ENCODE measurements around the gene VMP1.
"Not testable (repeated sequence)": the region's sequence is repeated elsewhere in the genome, so short reads cannot be mapped to it uniquely, and the experiment has no call there.

VMP1 gene

DNA sequence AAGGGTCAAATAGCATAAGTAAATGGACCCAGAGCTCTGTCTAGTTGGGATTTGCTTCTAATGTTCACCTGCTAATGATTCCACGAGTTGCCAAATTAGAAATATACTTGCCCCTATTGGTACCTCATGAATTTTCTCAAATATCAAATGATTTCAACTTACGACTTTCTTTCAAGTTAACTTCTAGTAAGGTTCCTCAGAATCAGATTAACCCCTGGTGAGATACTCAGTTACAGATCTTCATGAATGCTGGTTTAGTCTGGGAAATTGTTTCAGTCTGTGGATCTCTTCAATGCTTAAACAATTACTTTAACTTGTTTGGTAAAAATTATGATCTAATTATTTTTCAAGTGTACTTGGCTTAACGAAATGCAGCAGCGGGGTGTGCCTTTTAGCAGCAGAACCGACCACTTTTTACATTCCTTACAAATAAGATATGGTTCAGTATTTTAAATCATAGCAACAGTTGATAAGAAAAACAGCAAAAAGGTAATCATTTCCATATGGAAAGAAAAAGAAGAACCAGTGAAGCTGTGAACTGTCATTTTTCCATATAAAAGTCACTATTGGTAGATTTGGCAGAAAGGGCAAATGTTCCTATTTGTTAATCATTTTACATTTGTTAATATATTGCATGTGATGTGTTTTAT lies 150.8 kb downstream of the VMP1 start:
- TF ChIP-seq, protein P1, sequence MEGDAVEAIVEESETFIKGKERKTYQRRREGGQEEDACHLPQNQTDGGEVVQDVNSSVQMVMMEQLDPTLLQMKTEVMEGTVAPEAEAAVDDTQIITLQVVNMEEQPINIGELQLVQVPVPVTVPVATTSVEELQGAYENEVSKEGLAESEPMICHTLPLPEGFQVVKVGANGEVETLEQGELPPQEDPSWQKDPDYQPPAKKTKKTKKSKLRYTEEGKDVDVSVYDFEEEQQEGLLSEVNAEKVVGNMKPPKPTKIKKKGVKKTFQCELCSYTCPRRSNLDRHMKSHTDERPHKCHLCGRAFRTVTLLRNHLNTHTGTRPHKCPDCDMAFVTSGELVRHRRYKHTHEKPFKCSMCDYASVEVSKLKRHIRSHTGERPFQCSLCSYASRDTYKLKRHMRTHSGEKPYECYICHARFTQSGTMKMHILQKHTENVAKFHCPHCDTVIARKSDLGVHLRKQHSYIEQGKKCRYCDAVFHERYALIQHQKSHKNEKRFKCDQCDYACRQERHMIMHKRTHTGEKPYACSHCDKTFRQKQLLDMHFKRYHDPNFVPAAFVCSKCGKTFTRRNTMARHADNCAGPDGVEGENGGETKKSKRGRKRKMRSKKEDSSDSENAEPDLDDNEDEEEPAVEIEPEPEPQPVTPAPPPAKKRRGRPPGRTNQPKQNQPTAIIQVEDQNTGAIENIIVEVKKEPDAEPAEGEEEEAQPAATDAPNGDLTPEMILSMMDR (conservative IDR thresholded peaks at IDR 0.05; ENCODE audit: low read depth, low read length) = no peak
- no peak overlapping the region for H3K4me3 ChIP-seq (ENCODE audit: low read length)
- DNase-seq (ENCODE audit: low read depth) = no peak

DNA sequence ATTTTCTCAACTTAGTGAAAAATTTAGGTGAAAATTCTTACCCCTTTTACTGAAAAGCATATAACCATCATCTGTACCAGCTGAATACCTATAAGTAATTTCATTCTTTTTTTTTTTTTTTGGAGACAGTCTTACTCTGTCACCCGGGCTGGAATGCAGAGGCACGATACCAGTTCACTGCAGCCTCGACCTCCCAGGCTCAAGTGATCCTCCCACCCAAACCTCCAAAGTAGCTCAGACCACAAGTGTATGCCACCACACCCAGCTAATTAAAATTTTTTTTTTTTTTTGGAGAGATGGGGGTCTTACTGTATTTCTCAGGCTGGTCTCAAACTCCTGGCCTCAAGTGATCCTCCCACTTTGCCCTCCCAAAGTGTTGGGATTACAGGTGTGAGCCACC lies 151.5 kb downstream of the VMP1 start:
- H3K4me3 ChIP-seq (ENCODE audit: low read length) = no peak overlapping the region
- DNase-seq (ENCODE audit: low read depth) = no peak
- TF ChIP-seq, protein P1 (conservative IDR thresholded peaks at IDR 0.05; ENCODE audit: low read depth, low read length) = no peak

DNA sequence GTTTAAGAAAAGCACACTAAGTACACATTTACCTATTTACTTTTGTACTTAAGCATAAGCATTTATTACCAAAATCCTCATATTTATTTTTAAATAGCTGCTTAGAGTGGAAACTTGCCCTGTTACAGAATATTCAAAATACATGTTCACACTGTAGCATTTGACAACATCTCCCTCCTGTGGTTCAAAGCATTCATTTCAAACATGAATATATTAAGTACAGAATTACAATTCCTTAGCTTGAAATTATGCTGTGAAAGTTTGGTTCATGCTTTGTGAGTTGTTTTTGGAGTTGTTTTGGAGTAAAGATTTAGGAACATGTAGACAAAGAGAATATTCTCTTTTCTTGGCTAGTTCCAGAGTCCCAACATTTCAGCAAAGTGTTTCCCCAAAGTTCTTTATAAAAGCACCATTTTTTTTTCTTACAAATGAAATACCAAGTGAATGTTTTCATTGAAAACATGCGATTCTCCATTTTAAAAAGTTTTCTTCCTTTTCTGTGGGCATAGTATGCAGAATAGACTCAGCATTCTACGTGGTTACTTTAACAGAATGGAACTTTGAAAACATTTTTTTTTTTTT lies 152.1 kb downstream of the VMP1 start:
- no peak for DNase-seq (ENCODE audit: low read depth)
- H3K4me3 ChIP-seq (ENCODE audit: low read length) = no peak overlapping the region
- TF ChIP-seq, protein P1 (conservative IDR thresholded peaks at IDR 0.05; ENCODE audit: low read depth, low read length) = peak; percentile 59

DNA sequence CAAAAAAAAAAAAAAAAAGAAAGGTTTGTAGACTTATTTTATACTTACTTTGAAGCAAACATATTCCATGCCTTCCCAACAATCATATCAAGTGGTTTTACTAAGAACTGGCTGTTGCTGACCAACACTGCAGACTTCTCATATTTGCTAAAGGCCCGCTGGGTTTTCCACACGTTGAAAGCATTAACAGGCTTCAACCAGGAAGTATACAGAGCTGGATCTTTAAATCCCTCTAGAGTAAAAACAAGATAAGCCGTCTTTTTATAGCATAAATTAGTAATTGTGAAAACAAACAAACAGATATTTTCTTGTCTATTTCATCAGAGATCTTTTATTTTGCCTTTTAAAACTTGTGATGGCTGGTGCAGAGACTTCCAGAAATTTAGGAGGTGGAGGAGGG lies 156.2 kb downstream of the VMP1 start:
- no peak for DNase-seq (ENCODE audit: low read depth)
- TF ChIP-seq, protein P1 (conservative IDR thresholded peaks at IDR 0.05; ENCODE audit: low read depth, low read length) = no peak
- no peak overlapping the region for H3K4me3 ChIP-seq (ENCODE audit: low read length)

DNA sequence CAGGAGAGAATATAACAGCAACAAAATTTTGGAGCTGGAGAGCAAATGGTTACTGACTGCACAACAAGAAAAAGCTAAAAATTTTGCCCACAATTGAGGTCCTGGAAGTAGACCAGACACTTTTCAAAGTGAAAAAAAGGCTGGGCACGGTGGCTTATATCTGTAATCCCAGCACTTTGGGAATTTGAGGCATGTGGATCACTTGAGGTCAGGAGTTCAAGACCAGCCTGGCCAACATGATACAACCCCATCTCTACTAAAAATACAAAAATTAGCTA lies 162.4 kb downstream of the VMP1 start:
- no peak overlapping the region for H3K4me3 ChIP-seq (ENCODE audit: low read length)
- TF ChIP-seq, protein P1 (conservative IDR thresholded peaks at IDR 0.05; ENCODE audit: low read depth, low read length) = no peak
- DNase-seq (ENCODE audit: low read depth) = no peak

DNA sequence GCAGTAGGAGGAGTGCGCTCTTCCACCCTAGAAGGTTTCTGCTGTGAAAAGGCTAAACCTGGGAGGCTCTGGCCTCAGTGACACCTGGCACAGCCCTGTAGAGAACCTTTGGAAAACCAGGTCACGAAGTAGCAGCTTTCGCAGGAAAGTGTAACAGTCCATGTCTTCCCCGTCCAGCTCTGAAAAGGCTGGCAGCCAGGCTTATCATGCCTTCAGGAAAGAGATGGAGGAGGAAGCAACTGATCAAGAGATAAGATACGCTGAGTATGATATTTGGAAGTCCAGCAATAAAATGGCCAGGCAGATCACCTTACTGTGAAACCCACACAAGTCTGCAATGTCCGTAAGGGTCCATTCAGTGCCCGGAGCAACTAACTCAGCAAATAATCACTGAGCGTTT lies 163.0 kb downstream of the VMP1 start:
- DNase-seq (ENCODE audit: low read depth) = no peak
- TF ChIP-seq, protein P1 (conservative IDR thresholded peaks at IDR 0.05; ENCODE audit: low read depth, low read length) = no peak
- no peak overlapping the region for H3K4me3 ChIP-seq (ENCODE audit: low read length)

DNA sequence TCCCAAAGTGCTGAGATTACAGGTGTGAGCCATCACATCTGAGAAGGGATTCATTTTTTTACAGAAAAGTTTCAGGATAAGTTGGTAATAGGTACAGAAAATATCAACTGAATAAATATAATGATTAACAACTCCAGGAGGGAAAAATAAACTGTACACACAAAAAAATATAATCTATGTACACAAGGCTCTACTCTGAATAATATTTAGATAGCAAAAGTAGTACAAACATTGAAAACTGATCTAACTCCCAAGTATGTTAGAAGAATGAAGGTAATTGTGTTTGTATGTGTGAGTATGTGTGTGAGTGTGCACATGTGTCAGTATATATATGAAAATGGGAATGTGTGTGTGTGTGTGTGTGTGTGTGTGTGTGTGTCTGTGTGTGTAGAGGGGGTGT lies 164.9 kb downstream of the VMP1 start:
- DNase-seq (ENCODE audit: low read depth) = no peak
- H3K4me3 ChIP-seq (ENCODE audit: low read length) = no peak overlapping the region
- TF ChIP-seq, protein P1 (conservative IDR thresholded peaks at IDR 0.05; ENCODE audit: low read depth, low read length) = no peak

DNA sequence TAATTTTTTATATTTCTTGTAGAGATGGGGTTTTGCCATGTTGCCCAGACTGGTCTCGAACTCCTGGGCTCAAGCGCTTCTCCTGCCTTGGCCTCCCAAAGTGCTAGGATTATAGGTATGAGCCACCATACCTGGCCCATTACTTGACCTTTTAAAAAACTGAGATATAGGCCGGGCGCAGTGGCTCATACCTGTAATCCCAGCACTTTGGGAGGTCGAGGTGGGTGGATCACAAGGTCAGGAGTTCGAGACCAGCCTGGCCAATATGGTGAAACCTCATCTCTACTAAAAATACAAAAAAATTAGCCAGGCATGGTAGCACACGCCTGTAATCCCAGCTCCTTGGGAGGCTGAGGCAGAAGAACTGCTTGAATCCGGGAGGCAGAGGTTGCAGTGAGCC lies 166.0 kb downstream of the VMP1 start:
- not testable (repeated sequence) for H3K4me3 ChIP-seq (ENCODE audit: low read length); DNase-seq (ENCODE audit: low read depth)
